ACHN (cell line): Measurements from ENCODE around the gene SLC34A1.
"Not testable (repeated sequence)": the region's sequence is repeated elsewhere in the genome, so short reads cannot be mapped to it uniquely, and the experiment has no call there.

Experiments
- DNase-seq: peaks from one replicate; pipeline ENCODE4 v3.0.0-alpha.2; 2015
- in situ Hi-C: cut with HindIII; loops from 2 replicates; pipeline ENCODE4 v1.10.0; 2017; ENCODE audit warnings: low sequenced_read_pairs, low pct_ligation_motif_present, low pct_unique_long_range_greater_than_20kb

SLC34A1 gene, protein sequence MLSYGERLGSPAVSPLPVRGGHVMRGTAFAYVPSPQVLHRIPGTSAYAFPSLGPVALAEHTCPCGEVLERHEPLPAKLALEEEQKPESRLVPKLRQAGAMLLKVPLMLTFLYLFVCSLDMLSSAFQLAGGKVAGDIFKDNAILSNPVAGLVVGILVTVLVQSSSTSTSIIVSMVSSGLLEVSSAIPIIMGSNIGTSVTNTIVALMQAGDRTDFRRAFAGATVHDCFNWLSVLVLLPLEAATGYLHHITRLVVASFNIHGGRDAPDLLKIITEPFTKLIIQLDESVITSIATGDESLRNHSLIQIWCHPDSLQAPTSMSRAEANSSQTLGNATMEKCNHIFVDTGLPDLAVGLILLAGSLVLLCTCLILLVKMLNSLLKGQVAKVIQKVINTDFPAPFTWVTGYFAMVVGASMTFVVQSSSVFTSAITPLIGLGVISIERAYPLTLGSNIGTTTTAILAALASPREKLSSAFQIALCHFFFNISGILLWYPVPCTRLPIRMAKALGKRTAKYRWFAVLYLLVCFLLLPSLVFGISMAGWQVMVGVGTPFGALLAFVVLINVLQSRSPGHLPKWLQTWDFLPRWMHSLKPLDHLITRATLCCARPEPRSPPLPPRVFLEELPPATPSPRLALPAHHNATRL

GRCh38 chr5:177384134-177384533, at the start of gene SLC34A1:
SLC34A1 (plus strand) TSS chr5:177384434; CDS start chr5:177385742, 1,308 bp downstream.
- DNase-seq, result no peak
- in situ Hi-C loops, result no loop called here

DNA sequence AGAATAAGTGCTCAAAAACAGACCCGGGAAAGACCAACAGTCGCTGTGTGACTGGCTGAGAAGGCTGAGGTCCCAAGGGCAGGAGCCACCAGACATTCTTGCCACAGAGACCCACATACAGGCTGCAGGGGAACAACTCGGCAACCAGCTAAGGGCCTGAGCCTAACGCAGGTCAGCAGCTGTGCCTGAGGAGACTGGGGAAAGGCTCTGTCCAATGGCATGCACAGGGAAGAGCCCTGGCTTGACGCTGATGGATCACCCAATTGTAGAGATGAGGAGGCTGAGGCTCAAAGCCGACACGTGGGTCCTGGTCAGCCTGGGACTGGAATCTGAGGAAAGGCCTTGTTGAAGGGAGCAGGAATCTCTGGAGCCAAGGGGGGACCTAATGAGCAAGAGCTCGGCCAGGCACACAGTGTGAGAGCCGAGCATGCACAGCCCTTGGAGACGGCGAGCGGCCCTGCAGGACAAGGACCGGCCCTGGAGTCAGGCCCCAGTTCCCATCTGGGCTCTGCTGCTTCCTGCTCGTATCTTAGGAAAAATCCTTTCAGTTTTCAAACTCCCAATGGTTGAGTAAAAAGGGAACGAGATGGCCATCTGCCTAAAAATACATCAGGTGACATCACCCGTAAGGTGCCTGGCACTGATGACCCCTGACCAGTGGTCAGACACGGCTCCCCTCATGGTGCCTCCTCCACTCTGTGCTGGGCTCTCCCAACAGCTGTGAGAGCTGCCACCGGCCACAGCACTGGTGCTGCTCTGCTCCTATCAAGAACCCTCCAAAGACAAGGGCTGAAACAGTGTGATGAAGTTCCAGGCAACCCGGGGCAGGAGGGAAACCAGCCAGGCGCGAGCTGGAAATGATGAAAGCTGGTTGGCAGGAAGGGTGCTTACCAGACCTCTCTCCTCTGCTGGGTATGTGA, 49.2 kb upstream of the SLC34A1 start:
- no peak for DNase-seq
- in situ Hi-C loops, result no loop called here

DNA sequence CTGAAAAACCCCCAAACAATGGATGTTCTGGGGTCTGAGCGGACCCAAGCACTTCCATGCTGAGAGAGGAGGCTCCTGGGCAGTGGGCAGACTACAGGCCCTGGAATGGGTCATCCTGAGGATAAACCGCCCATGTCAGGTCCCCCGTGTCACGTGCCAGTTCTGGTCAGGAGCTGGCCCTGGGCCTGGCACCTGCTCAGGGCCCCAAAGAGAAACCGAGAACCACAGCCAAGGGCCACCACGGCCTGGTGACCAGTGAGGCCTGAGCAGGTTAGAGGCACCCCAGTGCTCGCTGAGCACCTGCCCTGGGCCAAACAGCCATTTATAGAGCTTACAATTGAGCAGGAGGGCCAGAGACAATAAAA, 48.6 kb upstream of the SLC34A1 start:
- in situ Hi-C loops, result no loop called here
- DNase-seq, result no peak

DNA sequence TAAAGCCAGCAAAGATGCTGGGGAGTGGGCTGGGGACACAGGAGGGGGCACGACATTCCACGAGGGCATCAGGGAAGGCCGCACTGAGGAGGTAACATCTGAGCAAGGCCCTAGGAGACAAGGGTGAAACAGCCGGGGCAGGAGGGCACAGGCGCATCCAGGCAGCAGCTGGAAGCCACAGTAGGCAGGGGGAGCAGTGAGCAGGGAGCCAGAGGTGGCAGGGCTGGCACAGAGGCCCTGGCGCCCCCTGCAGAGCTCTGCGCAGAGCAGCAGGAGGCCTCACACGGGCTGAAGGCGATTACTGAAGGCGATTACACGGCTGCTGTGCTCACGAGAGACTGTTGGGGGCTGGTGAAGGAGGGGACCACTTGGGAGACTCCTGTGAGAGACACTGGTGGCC, 48.1 kb upstream of the SLC34A1 start:
- DNase-seq, result peak; percentile 69
- in situ Hi-C loops, result no loop called here

- in situ Hi-C loops, result no loop called here
- DNase-seq, result no peak
These were observed 47.4 kb upstream of the SLC34A1 start for GRCh38 chr5:177336603-177337494.

- in situ Hi-C loops, result no loop called here
- DNase-seq, result no peak
These were observed 45.8 kb upstream of the SLC34A1 start for GRCh38 chr5:177338251-177339106.

GRCh38 chr5:177339107-177339638, 45.1 kb upstream of the SLC34A1 start:
- DNase-seq, result no peak
- in situ Hi-C loops, result no loop called here

GRCh38 chr5:177343000-177343399, 41.2 kb upstream of the SLC34A1 start:
- in situ Hi-C loops, DNase-seq: not testable (repeated sequence)

DNA sequence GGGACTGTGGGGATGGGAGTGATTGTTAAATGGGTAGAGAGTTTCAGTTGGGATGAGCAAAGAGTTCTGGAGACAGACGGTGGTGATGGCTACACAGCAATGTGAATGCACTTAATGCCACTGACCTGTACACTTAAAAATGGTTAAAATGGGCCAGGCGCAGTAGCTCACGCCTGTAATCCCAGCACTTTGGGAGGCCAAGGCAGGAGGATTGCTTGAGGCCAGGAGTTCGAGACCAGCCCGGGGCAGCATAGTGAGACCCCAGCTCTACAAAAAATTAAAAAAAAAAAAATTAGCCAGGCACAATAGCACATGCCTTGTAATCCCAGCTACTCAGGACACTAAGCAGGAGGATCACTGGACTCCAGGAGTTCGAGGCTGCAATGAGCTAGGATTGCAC, 40.5 kb upstream of the SLC34A1 start:
- in situ Hi-C loops, result no loop called here

GRCh38 chr5:177344891-177345290, 39.3 kb upstream of the SLC34A1 start:
- no peak for DNase-seq
- in situ Hi-C loops, result no loop called here

More for the DNA sequence above, 40.5 kb upstream of the SLC34A1 start:
- DNase-seq, result no peak

GRCh38 chr5:177346820-177347219, 37.4 kb upstream of the SLC34A1 start:
- in situ Hi-C loops, result no loop called here

GRCh38 chr5:177347699-177348098, 36.5 kb upstream of the SLC34A1 start:
- in situ Hi-C loops, result no loop called here
- no peak for DNase-seq

More at GRCh38 chr5:177346820-177347219, 37.4 kb upstream of the SLC34A1 start:
- no peak for DNase-seq

GRCh38 chr5:177349362-177349647, 34.9 kb upstream of the SLC34A1 start:
- in situ Hi-C loops, result no loop called here

GRCh38 chr5:177349762-177350161, 34.5 kb upstream of the SLC34A1 start:
- in situ Hi-C loops, result no loop called here
- no peak for DNase-seq

More at GRCh38 chr5:177349362-177349647, 34.9 kb upstream of the SLC34A1 start:
- DNase-seq, result no peak

DNA sequence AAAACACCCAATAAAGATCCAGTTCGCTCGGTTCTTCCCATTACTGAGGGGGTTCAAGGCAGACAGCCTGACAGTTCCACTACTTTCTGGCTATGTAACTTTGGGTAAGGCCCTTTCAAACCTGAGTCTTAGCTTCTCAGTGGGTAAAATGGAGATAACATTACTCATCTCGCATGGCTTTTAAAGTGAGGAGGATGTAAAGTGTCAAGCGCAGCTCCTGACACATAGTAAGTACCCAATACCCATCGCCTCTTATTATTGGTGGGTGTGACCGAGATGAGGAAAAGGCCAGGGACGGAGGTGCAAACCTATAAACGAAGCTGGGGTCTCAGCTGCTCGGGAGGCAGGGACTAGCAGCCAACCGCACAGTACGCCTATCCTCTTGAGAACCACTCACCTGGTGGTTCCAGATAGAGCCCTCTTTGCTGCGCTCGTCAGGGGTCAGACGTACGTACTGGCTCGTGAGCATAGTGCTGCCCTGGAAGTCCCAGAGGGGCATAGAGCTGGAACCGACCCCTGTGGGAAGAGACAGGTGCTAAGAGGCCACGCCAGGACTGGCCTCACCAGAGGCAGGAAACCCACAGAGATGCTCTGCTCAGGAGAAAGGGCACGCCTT, 33.4 kb upstream of the SLC34A1 start:
- DNase-seq, result no peak

GRCh38 chr5:177351392-177352329, 32.6 kb upstream of the SLC34A1 start, which contains the start of gene LMAN2:
LMAN2 (minus strand) TSS chr5:177351668; CDS start chr5:177351647, 21 bp downstream.
- in situ Hi-C loops, result no loop called here
- DNase-seq, result peak; percentile 93

More for the DNA sequence above, 33.4 kb upstream of the SLC34A1 start:
- in situ Hi-C loops, result no loop called here
